NB4 (cell line): ENCODE data around the gene S100A4.

ENCODE experiments used
- DNase-seq: peaks from one replicate; pipeline ENCODE4 v3.0.0; 2010; ENCODE audit warnings: low read depth
- H3K4me3 ChIP-seq: one replicate; pipeline ENCODE4 v1.5.1; 2011; ENCODE audit warnings: mild to moderate bottlenecking, low read depth, low read length, moderate library complexity
- CTCF ChIP-seq: IDR thresholded peaks from one replicate; pipeline ENCODE4 v1.5.1; 2012; ENCODE audit warnings: low read depth, low read length
- MYC ChIP-seq: IDR thresholded peaks from 2 replicates; pipeline ENCODE4 v1.6.1; 2011; ENCODE audit warnings: low read depth, low read length
- POLR2A ChIP-seq: IDR thresholded peaks from 2 replicates; pipeline ENCODE4 v1.6.1; 2011; ENCODE audit warnings: mild to moderate bottlenecking; ENCODE audit not compliant: insufficient read length; ENCODE audit errors: extremely low read depth
- TF ChIP-seq, protein P1 (sequence below): IDR thresholded peaks from 2 replicates; pipeline ENCODE4 v1.6.1; 2011; ENCODE audit warnings: low read depth, low read length

The S100A4 gene

DNA sequence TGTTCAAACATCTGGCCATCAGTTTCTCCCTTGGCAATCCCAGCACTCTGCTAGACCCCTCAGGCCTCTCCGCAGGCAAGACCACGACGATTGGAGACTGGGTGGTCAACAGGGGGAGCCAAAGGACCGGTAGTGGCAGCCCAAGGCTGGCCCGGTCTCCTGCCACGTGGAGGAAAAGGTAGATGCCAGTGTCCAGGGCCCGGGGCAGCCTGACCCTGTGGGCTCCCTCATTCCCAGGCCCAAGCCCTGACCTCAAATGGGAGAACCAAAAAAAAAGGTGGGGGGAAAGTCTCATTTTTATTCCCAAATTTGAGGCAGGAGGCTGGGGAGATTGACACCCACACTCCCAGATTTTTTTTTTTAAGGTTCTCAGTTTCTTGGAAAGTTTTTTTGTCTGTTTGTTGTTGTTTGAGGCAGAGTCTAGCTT lies 34.6 kb downstream of the S100A4 start:
- H3K4me3 ChIP-seq, result no peak overlapping the region
- peak; percentile 99 for TF ChIP-seq MYC
- TF ChIP-seq POLR2A, result no peak
- TF ChIP-seq, protein P1, sequence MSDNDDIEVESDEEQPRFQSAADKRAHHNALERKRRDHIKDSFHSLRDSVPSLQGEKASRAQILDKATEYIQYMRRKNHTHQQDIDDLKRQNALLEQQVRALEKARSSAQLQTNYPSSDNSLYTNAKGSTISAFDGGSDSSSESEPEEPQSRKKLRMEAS, result peak; percentile 97
- TF ChIP-seq CTCF, result peak; percentile 81
- DNase-seq, result peak; percentile 84

GRCh38 chr1:153509729-153510354 lies 35.8 kb downstream of the S100A4 start:
- DNase-seq, result peak; percentile 76
- no peak overlapping the region for H3K4me3 ChIP-seq
- no peak for TF ChIP-seq MYC
- peak; percentile 90 for TF ChIP-seq CTCF
- no peak for TF ChIP-seq POLR2A
- TF ChIP-seq, protein P1, result peak; percentile 49; the same call in 1 of the 2 replicates

DNA sequence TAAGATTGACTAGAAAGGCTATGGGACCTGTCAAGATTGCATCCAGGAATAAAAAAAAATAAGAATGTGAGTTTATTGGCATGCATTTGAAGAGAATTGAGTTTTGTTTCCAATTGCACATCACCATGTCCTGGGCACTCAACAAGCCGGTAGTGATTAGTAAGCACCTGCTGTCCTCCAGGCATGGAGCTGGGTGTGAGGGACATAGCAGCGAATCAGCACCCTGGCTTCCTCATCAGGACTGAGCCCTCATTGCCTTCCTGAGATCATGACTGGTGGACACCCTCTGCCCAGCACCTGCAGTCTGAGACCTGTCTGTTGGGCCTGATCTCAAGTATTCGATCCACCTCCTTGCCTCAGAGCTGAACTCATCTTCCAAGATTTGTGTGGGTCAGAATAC lies 36.6 kb downstream of the S100A4 start:
- DNase-seq, result no peak
- TF ChIP-seq, protein P1, result no peak
- TF ChIP-seq POLR2A, result no peak
- no peak for TF ChIP-seq CTCF
- TF ChIP-seq MYC, result no peak
- H3K4me3 ChIP-seq, result no peak overlapping the region

- no peak overlapping the region for H3K4me3 ChIP-seq
- TF ChIP-seq MYC (no peak), CTCF (no peak), POLR2A (no peak)
- TF ChIP-seq, protein P1, result no peak
- DNase-seq, result no peak
Measured at GRCh38 chr1:153507926-153508583, 37.6 kb downstream of the S100A4 start.

GRCh38 chr1:153506831-153507413 lies 38.7 kb downstream of the S100A4 start:
- DNase-seq, result no peak
- TF ChIP-seq POLR2A, result no peak
- TF ChIP-seq, protein P1, result no peak
- H3K4me3 ChIP-seq, result no peak overlapping the region

DNA sequence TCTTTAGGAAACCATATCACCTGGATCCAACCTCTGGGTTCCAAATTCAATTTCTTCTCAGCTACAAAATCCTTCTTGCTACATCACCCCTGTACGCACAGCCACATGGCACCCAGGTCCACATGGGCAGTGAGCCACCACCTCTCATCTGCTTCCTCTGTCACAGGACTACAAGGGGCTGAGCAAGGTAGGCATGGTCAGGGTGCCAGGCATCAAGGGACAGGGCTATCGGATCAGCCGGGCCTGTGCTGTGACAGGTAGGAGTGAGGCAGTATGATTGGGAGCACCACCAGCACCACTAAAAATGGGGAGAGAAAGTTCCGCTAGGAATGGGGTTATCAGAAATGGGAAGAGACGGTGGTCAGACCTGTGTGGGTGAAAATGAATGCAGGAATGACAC lies 39.2 kb downstream of the S100A4 start:
- no peak for DNase-seq
- TF ChIP-seq, protein P1, result no peak
- TF ChIP-seq CTCF (no peak), MYC (no peak), POLR2A (no peak)
- no peak overlapping the region for H3K4me3 ChIP-seq
